HG03442 (cell line): ENCODE measurements around the gene C2.
"Not testable (repeated sequence)": the region's sequence is repeated elsewhere in the genome, so short reads cannot be mapped to it uniquely, and the experiment has no call there.

Experiments used
- ATAC-seq: cut with Tn5 transposase; IDR thresholded peaks from one replicate; pipeline ENCODE4 v1.9.1; 2021; ENCODE audit warnings: mild to moderate bottlenecking, moderate library complexity; ENCODE audit not compliant: unreplicated experiment

C2 gene

GRCh38 chr6:31972709-31973350 lies 45.3 kb downstream of the C2 start:
- peak; percentile 1 for ATAC-seq

- not testable (repeated sequence) for ATAC-seq
Observed at GRCh38 chr6:31976065-31976464, 48.5 kb downstream of the C2 start.

GRCh38 chr6:31977816-31978431 lies 50.4 kb downstream of the C2 start:
- ATAC-seq = no peak

- ATAC-seq = no peak
Observed at GRCh38 chr6:31978831-31979230, 51.3 kb downstream of the C2 start.

GRCh38 chr6:31979238-31979898 lies 51.9 kb downstream of the C2 start:
- no peak for ATAC-seq

- not testable (repeated sequence) for ATAC-seq
Observed at GRCh38 chr6:31980195-31980876, 52.8 kb downstream of the C2 start.

- ATAC-seq = not testable (repeated sequence)
Observed at GRCh38 chr6:31980998-31981397, 53.5 kb downstream of the C2 start.

- not testable (repeated sequence) for ATAC-seq
Observed at GRCh38 chr6:31981744-31982143, 54.2 kb downstream of the C2 start, which contains the start of gene C4A. C4A (plus strand) TSS chr6:31982057; CDS start chr6:31982108, 51 bp downstream.

GRCh38 chr6:31989363-31989762 lies 61.8 kb downstream of the C2 start:
- not testable (repeated sequence) for ATAC-seq

GRCh38 chr6:31994421-31994820 lies 66.9 kb downstream of the C2 start:
- ATAC-seq = not testable (repeated sequence)
